ENCODE results near the gene NDN. TPM values are rescaled to one million over a fixed set of nuclear protein-coding genes. Genes with fewer than 3 reads are reported as not detected.

The NDN gene
- total and polyA plus RNA-seq, 2 of the 8 experiments (the other 6 are each of a cell fraction or from before 2014, with no cell fraction given): 29.4 to 39.3 TPM

DNA sequence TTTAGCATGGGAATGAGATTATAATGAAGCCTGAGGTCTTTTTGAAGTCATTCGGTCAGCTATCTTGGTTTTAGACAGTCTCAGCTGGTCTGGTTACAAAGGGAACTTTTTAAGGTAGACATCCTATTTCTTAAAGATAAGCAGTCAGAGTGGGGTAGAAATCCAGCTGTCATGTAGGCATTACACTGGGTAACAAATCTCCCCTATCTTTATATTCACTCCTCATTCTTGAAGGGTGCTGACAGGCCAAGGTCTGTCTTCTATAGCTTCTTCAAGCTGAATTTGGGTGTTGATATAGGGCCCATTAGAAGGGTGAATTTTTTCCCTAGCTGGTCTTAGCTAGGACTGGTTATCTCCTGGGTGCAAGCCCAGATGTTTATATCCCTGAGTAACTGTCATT is 21.2 kb upstream of the NDN start:
- Histone ChIP-seq H3K23ac (ENCODE audit: insufficient read length) (no peak overlapping the region), H3K4me1 (replicated peaks in 1 of 4; ENCODE audit: control insufficient read depth in 3 of 4, insufficient read depth in 4 of 4, low read length in 3 of 4) (no peaks in the 10 kb centered on the region), H2BK20ac (ENCODE audit: low read length) (no peak overlapping the region), H2AK5ac (ENCODE audit: low read depth, low read length) (no peak overlapping the region), H3K9me3 (ENCODE audit: insufficient read depth in 2 of 2, low read depth in 1 of 2, low read length in 1 of 2) (peaks cover 20 to 61% of the 10 kb centered on the region in 2 experiments), H2BK120ac (replicated peaks; ENCODE audit: low read depth, low read length) (no peak overlapping the region), H3K79me2 (ENCODE audit: control insufficient read depth in 1 of 2, insufficient read depth in 2 of 2, low read length in 2 of 2) (no peaks in the 10 kb centered on the region), H2BK15ac (ENCODE audit: low read length) (no peak overlapping the region), H3K9ac (replicated peaks in 1 of 4; ENCODE audit: extremely low read depth in 1 of 4, low read depth in 3 of 4, low read length in 3 of 4) (no peak overlapping the region), H3K79me1 (ENCODE audit: low read depth, low read length) (no peaks in the 10 kb centered on the region), H3K23me2 (ENCODE audit: low read depth, low read length) (no peaks in the 10 kb centered on the region; the same call in 1 of the 2 replicates), H4K8ac (ENCODE audit: extremely low read depth, insufficient read depth, low read length) (no peak overlapping the region), H3K36me3 (ENCODE audit: control insufficient read depth in 2 of 4, insufficient read depth in 4 of 4, low read length in 3 of 4) (no peaks in the 10 kb centered on the region), H4K91ac (replicated peaks; ENCODE audit: insufficient read length, low read length) (no peak overlapping the region), H3K27me3 (replicated peaks in 1 of 4; ENCODE audit: control insufficient read depth in 3 of 4, extremely low read depth in 1 of 4, insufficient read depth in 3 of 4, low read length in 3 of 4) (no peaks in the 10 kb centered on the region), H3K4me3 (ENCODE audit: extremely low read depth in 1 of 4, insufficient read depth in 2 of 4, low read depth in 3 of 4, low read length in 4 of 4) (no peak overlapping the region), H2BK12ac (ENCODE audit: low read depth, low read length) (no peak overlapping the region), H3K4me2 (ENCODE audit: insufficient read depth in 1 of 2, low read depth in 2 of 2, low read length in 2 of 2) (no peak overlapping the region), H3K56ac (replicated peaks; ENCODE audit: insufficient read length, low read depth, low read length) (no peak overlapping the region), H4K5ac (ENCODE audit: insufficient read length, low read depth, low read length) (no peak overlapping the region), H4K20me1 (replicated peaks in 1 of 2; ENCODE audit: control insufficient read depth in 1 of 2, insufficient read depth in 2 of 2, low read length in 2 of 2) (no peaks in the 10 kb centered on the region), H3K27ac (ENCODE audit: low read depth, low read length) (no peak overlapping the region), H3K4ac (replicated peaks; ENCODE audit: insufficient read length, low read depth, low read length) (no peak overlapping the region), H2AFZ (ENCODE audit: low read length) (no peak overlapping the region), H2BK5ac (ENCODE audit: low read depth, low read length) (no peak overlapping the region), H3K18ac (ENCODE audit: extremely low read depth, low read length) (no peak overlapping the region), H3K14ac (ENCODE audit: insufficient read length) (no peak overlapping the region)
- 81% methylated on average over 1 of the region's 1 CpG; no CpG with 5 or more reads in 1 of the 2 experiments for WGBS, 2 experiments (ENCODE audit: extremely low coverage in 1 of 2, insufficient coverage in 1 of 2, insufficient read length in 1 of 2, insufficient replicate concordance in 2 of 2, low coverage in 1 of 2, low lambda C conversion rate in 2 of 2, missing lambda C conversion rate in 1 of 2)
- DNase-seq (ENCODE audit: low read depth in 1 of 2, low spot score in 2 of 2) (no peak), FAIRE-seq (no peak)
- CTCF ChIA-PET (ENCODE audit: partially characterized antibody): no interaction called here
- POLR2A ChIA-PET (ENCODE audit: partially characterized antibody): no interaction called here
- TF ChIP-seq POLR2AphosphoS5 (IDR thresholded peaks at IDR 0.05; ENCODE audit: low read depth, low read length) (no peak), HDAC2 (IDR thresholded peaks at IDR 0.05; ENCODE audit: borderline replicate concordance in 1 of 2, low read depth in 2 of 2, low read length in 2 of 2) (no peak), ZNF274 (IDR thresholded peaks at IDR 0.05; ENCODE audit: borderline replicate concordance, extremely low read depth, low read length) (no peak), TAF7 (optimal IDR thresholded peaks at IDR 0.05; ENCODE audit: borderline replicate concordance, low read depth, low read length) (no peak), RBBP5 (IDR thresholded peaks at IDR 0.05; ENCODE audit: borderline replicate concordance, low read depth, low read length) (no peak), RAD21 (IDR thresholded peaks at IDR 0.05 in 1 of 2, conservative IDR thresholded peaks at IDR 0.05 in 1 of 2; ENCODE audit: low read depth in 2 of 2, low read length in 2 of 2) (no peak), RXRA (IDR thresholded peaks at IDR 0.05; ENCODE audit: insufficient read depth, low read depth, low read length) (no peak), CEBPB (IDR thresholded peaks at IDR 0.05; ENCODE audit: low read depth, low read length) (no peak), BRCA1 (IDR thresholded peaks at IDR 0.05; ENCODE audit: low read depth, low read length) (no peak)
- TF ChIP-seq, protein P1, sequence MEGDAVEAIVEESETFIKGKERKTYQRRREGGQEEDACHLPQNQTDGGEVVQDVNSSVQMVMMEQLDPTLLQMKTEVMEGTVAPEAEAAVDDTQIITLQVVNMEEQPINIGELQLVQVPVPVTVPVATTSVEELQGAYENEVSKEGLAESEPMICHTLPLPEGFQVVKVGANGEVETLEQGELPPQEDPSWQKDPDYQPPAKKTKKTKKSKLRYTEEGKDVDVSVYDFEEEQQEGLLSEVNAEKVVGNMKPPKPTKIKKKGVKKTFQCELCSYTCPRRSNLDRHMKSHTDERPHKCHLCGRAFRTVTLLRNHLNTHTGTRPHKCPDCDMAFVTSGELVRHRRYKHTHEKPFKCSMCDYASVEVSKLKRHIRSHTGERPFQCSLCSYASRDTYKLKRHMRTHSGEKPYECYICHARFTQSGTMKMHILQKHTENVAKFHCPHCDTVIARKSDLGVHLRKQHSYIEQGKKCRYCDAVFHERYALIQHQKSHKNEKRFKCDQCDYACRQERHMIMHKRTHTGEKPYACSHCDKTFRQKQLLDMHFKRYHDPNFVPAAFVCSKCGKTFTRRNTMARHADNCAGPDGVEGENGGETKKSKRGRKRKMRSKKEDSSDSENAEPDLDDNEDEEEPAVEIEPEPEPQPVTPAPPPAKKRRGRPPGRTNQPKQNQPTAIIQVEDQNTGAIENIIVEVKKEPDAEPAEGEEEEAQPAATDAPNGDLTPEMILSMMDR (IDR thresholded peaks at IDR 0.05; ENCODE audit: control extremely low read depth in 1 of 3, insufficient read depth in 1 of 3, low read depth in 1 of 3, low read length in 3 of 3): no peak
- TF ChIP-seq, protein P2, sequence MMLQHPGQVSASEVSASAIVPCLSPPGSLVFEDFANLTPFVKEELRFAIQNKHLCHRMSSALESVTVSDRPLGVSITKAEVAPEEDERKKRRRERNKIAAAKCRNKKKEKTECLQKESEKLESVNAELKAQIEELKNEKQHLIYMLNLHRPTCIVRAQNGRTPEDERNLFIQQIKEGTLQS (IDR thresholded peaks at IDR 0.05; ENCODE audit: insufficient read depth, low read depth, low read length): no peak

Data from H1 (cell line).